Adrenal gland (tissue), 12 donors: ENCODE results near the gene ITPR1. TPM values are rescaled to one million over a fixed set of nuclear protein-coding genes. Genes with fewer than 3 reads are reported as not detected.

ENCODE experiments used
- DNase-seq, 7 donors: peaks; one replicate each; pipeline ENCODE4 v3.0.0-alpha.2; 2019 to 2020
- H3K27ac ChIP-seq, 5 donors: fragments of 200-600 bp; sonication (generic) in 4 of 5; 1 replicate in 3 of 5; 2 replicates in 2 of 5; pipeline versions ENCODE4 v1.5.1 to v1.8.0; 2016 to 2020; ENCODE audit warnings: mild to moderate bottlenecking in 1 of 5
- H3K27me3 ChIP-seq: fragments of 200-600 bp; 2 replicates; pipeline ENCODE4 v1.8.0; 2021
- H3K36me3 ChIP-seq, 2 donors: fragments of 200-600 bp; replicated peaks in 1 of 2; 1 replicate in 1 of 2; 2 replicates in 1 of 2; pipeline versions ENCODE4 v1.5.1 to v1.8.0; 2018 to 2022
- H3K4me1 ChIP-seq, 2 donors: fragments of 200-600 bp; replicated peaks in 1 of 2; 1 replicate in 1 of 2; 2 replicates in 1 of 2; pipeline versions ENCODE4 v1.5.1 to v1.8.0; 2018 to 2021
- H3K4me3 ChIP-seq, 4 donors: fragments of 200-600 bp; sonication (generic) in 3 of 4; one replicate each; pipeline ENCODE4 v1.5.1; 2016 to 2018
- H3K9me3 ChIP-seq, 3 donors: fragments of 200-600 bp; sonication (generic) in 1 of 3; replicated peaks in 1 of 3; 1 replicate in 2 of 3; 2 replicates in 1 of 3; pipeline versions ENCODE4 v1.5.1 to v1.8.0; 2016 to 2021
- CTCF ChIP-seq, 6 experiments: fragments of 450-650 bp in 4 of 6; fragments of 200-600 bp in 2 of 6; sonication (generic) in 1 of 6; IDR thresholded peaks; 1 replicate in 5 of 6; 2 replicates in 1 of 6; pipeline versions ENCODE4 v1.5.1 to v1.8.0; 2016 to 2021; ENCODE audit warnings: antibody characterized with exemption in 6 of 6, mild to moderate bottlenecking in 2 of 6, moderate library complexity in 1 of 6
- POLR2A ChIP-seq, 2 donors: fragments of 450-650 bp; IDR thresholded peaks; one replicate each; pipeline ENCODE4 v1.6.1; 2017; ENCODE audit warnings: antibody characterized with exemption in 2 of 2, mild to moderate bottlenecking in 2 of 2, moderate library complexity in 1 of 2
- WGBS, 4 donors: extraction: QIAGEN DNeasy Blood & Tissue Kit in 2 of 4; methylation state at CpG; one replicate each; pipeline versions ENCODE4 v1.1.5 to v1.1.7; 2013 to 2017; 5-methylcytosine and 5-hydroxymethylcytosine counted together
- intact Hi-C, 2 donors: fragments of 100-400 bp; cut with DNase I; formaldehyde crosslinking; loops; one replicate each; pipeline versions ENCODE4 v1.14.1 to v1.15.0; 2022 to 2023
- polyA plus RNA-seq, 3 donors: library from polyadenylated mRNA; stranded (reverse); fragments of 200-250 nt in 2 of 3; fragments of 350-450 nt in 1 of 3; fragmentation: Illumina TruSeq in 1 of 3; extraction: RNeasy Lipid Tissue Mini Kit (QIAGEN cat#74804) in 1 of 3; gene quantifications; one replicate each; pipeline ENCODE4 v1.2.3, GENCODE V29; 2013 to 2014
- total RNA-seq, 9 donors: library from RNA; depleted of rRNA in 4 of 9; stranded (reverse); fragments of >200 nt in 4 of 9; fragments of 120-200 nt in 1 of 9; fragmentation: NEBNext Ultra II Directional in 1 of 9; extraction: Animal tissue kit (Norgen Biotek cat#: 25700) in 1 of 9; gene quantifications; one replicate each; pipeline versions ENCODE4 v1.1.0 to v1.2.4, GENCODE V29; 2013 to 2023
- donor health status: healthy with polysubstance abuse.
- donor health status: Bipolar disorder and iron deficiency.
- donor health status: DM: yes; HTN: yes; CAD: no.
- donor health status: DM: no; HTN: no; CAD: no.
- donor health status: DM: no; HTN: no; CAD: no.
- donor health status: DM: yes; HTN: yes; CAD: no.

ITPR1 gene
- total and polyA plus RNA-seq, 12 donors = 21.6 to 198 (median 76.6) TPM

GRCh38 chr3:4884888-4885287 lies 391.7 kb downstream of the ITPR1 start:
- H3K27me3 ChIP-seq = no peaks in the 10 kb centered on the region
- no peaks in the 10 kb centered on the region for H3K36me3 ChIP-seq
- no peak overlapping the region for H3K27ac ChIP-seq
- H3K4me3 ChIP-seq = no peak overlapping the region
- TF ChIP-seq CTCF (IDR thresholded peaks at IDR 0.05) (no peak), POLR2A (IDR thresholded peaks at IDR 0.05) (no peak)
- no peaks in the 10 kb centered on the region for H3K9me3 ChIP-seq
- H3K4me1 ChIP-seq = peaks cover 0 to 7% of the 10 kb centered on the region in 2 donors
- no peak for DNase-seq
- intact Hi-C loops = loop anchor here in 1 of 2 donors (10.0 kb wide), 1 partner anchor 70 kb away; no protein-coding TSS in a partner anchor
- 82 to 88% (median 86%) methylated on average over 3 of the region's 3 CpGs for WGBS, 4 donors

- H3K36me3 ChIP-seq = no peaks in the 10 kb centered on the region
- intact Hi-C loops = loop anchor here in 1 of 2 donors (10.0 kb wide), 1 partner anchor 69 kb away; no protein-coding TSS in a partner anchor
- no peak overlapping the region for H3K27ac ChIP-seq
- H3K4me3 ChIP-seq = no peak overlapping the region
- TF ChIP-seq POLR2A (IDR thresholded peaks at IDR 0.05) = no peak
- TF ChIP-seq CTCF (IDR thresholded peaks at IDR 0.05) = no peak
- H3K27me3 ChIP-seq = no peaks in the 10 kb centered on the region
- H3K9me3 ChIP-seq = no peaks in the 10 kb centered on the region
- 76 to 86% (median 84%) methylated on average over 3 of the region's 3 CpGs for WGBS, 4 donors
- H3K4me1 ChIP-seq = peaks cover 0 to 8% of the 10 kb centered on the region in 2 donors
- DNase-seq = no peak
Observed at GRCh38 chr3:4885316-4885715, 392.2 kb downstream of the ITPR1 start.

GRCh38 chr3:4886448-4886847 lies 393.3 kb downstream of the ITPR1 start:
- TF ChIP-seq POLR2A (IDR thresholded peaks at IDR 0.05) (no peak), CTCF (IDR thresholded peaks at IDR 0.05) (no peak)
- H3K27me3 ChIP-seq = no peaks in the 10 kb centered on the region

GRCh38 chr3:4887177-4887576 lies 394.0 kb downstream of the ITPR1 start:
- 87 to 94% (median 91%) methylated on average over 8 of the region's 8 CpGs for WGBS, 4 donors
- no peak for DNase-seq
- Histone ChIP-seq H3K4me1 (peaks cover 0 to 8% of the 10 kb centered on the region in 2 donors), H3K4me3 (no peak overlapping the region), H3K27me3 (no peaks in the 10 kb centered on the region), H3K9me3 (no peaks in the 10 kb centered on the region), H3K27ac (no peak overlapping the region), H3K36me3 (no peaks in the 10 kb centered on the region)
- TF ChIP-seq CTCF (IDR thresholded peaks at IDR 0.05) (no peak), POLR2A (IDR thresholded peaks at IDR 0.05) (no peak)
- intact Hi-C loops = loop anchor here in 1 of 2 donors (10.0 kb wide), 1 partner anchor 68 kb away; no protein-coding TSS in a partner anchor

More at GRCh38 chr3:4886448-4886847, 393.3 kb downstream of the ITPR1 start:
- 89 to 95% (median 92%) methylated on average over 7 of the region's 7 CpGs for WGBS, 4 donors
- Histone ChIP-seq H3K4me1 (peaks cover 0 to 8% of the 10 kb centered on the region in 2 donors), H3K36me3 (no peaks in the 10 kb centered on the region), H3K9me3 (no peaks in the 10 kb centered on the region), H3K27ac (no peak overlapping the region), H3K4me3 (no peak overlapping the region)
- intact Hi-C loops = loop anchor here in 1 of 2 donors (10.0 kb wide), 1 partner anchor 68 kb away; no protein-coding TSS in a partner anchor
- no peak for DNase-seq
